ENCODE measurements around the gene CYSRT1. TPM values are rescaled to one million over a fixed set of nuclear protein-coding genes. Genes with fewer than 3 reads are reported as not detected.
"Not testable (repeated sequence)": the region's sequence is repeated elsewhere in the genome, so short reads cannot be mapped to it uniquely, and the experiment has no call there.

CYSRT1 gene
- total RNA-seq, 2 experiments from 2014 or later, result 1.7 to 2.9 TPM

- ChIA-PET CTCF (ENCODE audit: unreplicated experiment) (no interaction called here), POLR2A (interaction anchor here (1.5 kb wide), 1 partner anchor 11 kb away, joined by 7 read pairs; no protein-coding TSS in a partner anchor)
- Histone ChIP-seq H3K4me2 (ENCODE audit: low read length) (peak overlapping the region; percentile 99), H3K79me2 (ENCODE audit: insufficient read depth, low read depth, low read length) (peaks cover 34% of the 10 kb centered on the region), H2AFZ (ENCODE audit: low read length) (no peak overlapping the region), H4K20me1 (ENCODE audit: insufficient read depth, low read length) (peaks cover 14% of the 10 kb centered on the region), H3K4me1 (ENCODE audit: insufficient read depth, low read length, poor library complexity, severe bottlenecking) (peaks cover 51% of the 10 kb centered on the region), H3K36me3 (ENCODE audit: insufficient read depth, low read length) (peaks cover 28% of the 10 kb centered on the region), H3K9me2 (ENCODE audit: insufficient read depth, low read length) (no peaks in the 10 kb centered on the region), H3K27ac (ENCODE audit: low read depth, low read length, poor library complexity, severe bottlenecking) (peak overlapping the region; percentile 39), H3K9me3 (ENCODE audit: low read length) (no peaks in the 10 kb centered on the region), H3K4me3 (ENCODE audit: low read depth, low read length, poor library complexity, severe bottlenecking) (peak overlapping the region; percentile 98)
- TF ChIP-seq CTCF (conservative IDR thresholded peaks at IDR 0.05; ENCODE audit: low read length) (no peak), EZH2phosphoT487 (IDR thresholded peaks at IDR 0.05; ENCODE audit: borderline replicate concordance, low read depth, low read length) (no peak)
- no TSS peak for BruUV-seq (replicated peaks)
- DNase-seq (ENCODE audit: low spot score), result no peak
- intact Hi-C loops (cut with micrococcal nuclease; ENCODE audit: unreplicated experiment), result no loop called here
Observed at GRCh38 chr9:137242269-137243203, 17.6 kb downstream of the CYSRT1 start.

GRCh38 chr9:137243266-137243625 lies 18.3 kb downstream of the CYSRT1 start:
- POLR2A ChIA-PET, result interaction anchor here (1.5 kb wide), 1 partner anchor 11 kb away, joined by 7 read pairs; no protein-coding TSS in a partner anchor
- intact Hi-C loops (cut with micrococcal nuclease; ENCODE audit: unreplicated experiment); H2AFZ ChIP-seq (ENCODE audit: low read length); CTCF ChIA-PET (ENCODE audit: unreplicated experiment); DNase-seq (ENCODE audit: low spot score); H3K9me2 ChIP-seq (ENCODE audit: insufficient read depth, low read length); H3K9me3 ChIP-seq (ENCODE audit: low read length); H3K27ac ChIP-seq (ENCODE audit: low read depth, low read length, poor library complexity, severe bottlenecking); H3K4me3 ChIP-seq (ENCODE audit: low read depth, low read length, poor library complexity, severe bottlenecking): not testable (repeated sequence)
- peaks cover 45% of the 10 kb centered on the region for H3K4me1 ChIP-seq (ENCODE audit: insufficient read depth, low read length, poor library complexity, severe bottlenecking)
- peak overlapping the region; percentile 99 for H3K4me2 ChIP-seq (ENCODE audit: low read length)
- TSS peak; percentile 95 for BruUV-seq (replicated peaks)
- peaks cover 28% of the 10 kb centered on the region for H3K36me3 ChIP-seq (ENCODE audit: insufficient read depth, low read length)
- H3K79me2 ChIP-seq (ENCODE audit: insufficient read depth, low read depth, low read length), result peaks cover 33% of the 10 kb centered on the region
- H4K20me1 ChIP-seq (ENCODE audit: insufficient read depth, low read length), result peaks cover 14% of the 10 kb centered on the region

GRCh38 chr9:137243626-137244485 lies 18.9 kb downstream of the CYSRT1 start:
- H2AFZ ChIP-seq (ENCODE audit: low read length), result no peak overlapping the region
- CTCF ChIA-PET (ENCODE audit: unreplicated experiment), result no interaction called here
- H3K4me3 ChIP-seq (ENCODE audit: low read depth, low read length, poor library complexity, severe bottlenecking), result no peak overlapping the region
- intact Hi-C loops (cut with micrococcal nuclease; ENCODE audit: unreplicated experiment), result no loop called here
- no peaks in the 10 kb centered on the region for H3K9me2 ChIP-seq (ENCODE audit: insufficient read depth, low read length)
- peak overlapping the region; percentile 43 for H3K4me2 ChIP-seq (ENCODE audit: low read length)
- TF ChIP-seq EZH2phosphoT487 (IDR thresholded peaks at IDR 0.05; ENCODE audit: borderline replicate concordance, low read depth, low read length) (no peak), CTCF (conservative IDR thresholded peaks at IDR 0.05; ENCODE audit: low read length) (no peak)
- no peak for DNase-seq (ENCODE audit: low spot score)
- peaks cover 14% of the 10 kb centered on the region for H4K20me1 ChIP-seq (ENCODE audit: insufficient read depth, low read length)
- H3K9me3 ChIP-seq (ENCODE audit: low read length), result no peaks in the 10 kb centered on the region
- peaks cover 28% of the 10 kb centered on the region for H3K36me3 ChIP-seq (ENCODE audit: insufficient read depth, low read length)
- H3K79me2 ChIP-seq (ENCODE audit: insufficient read depth, low read depth, low read length), result peaks cover 27% of the 10 kb centered on the region
- H3K27ac ChIP-seq (ENCODE audit: low read depth, low read length, poor library complexity, severe bottlenecking), result no peak overlapping the region
- POLR2A ChIA-PET, result interaction anchor here (0.6 kb wide), 1 partner anchor 174 kb away, joined by 3 read pairs; the partner anchor contains the start of gene SAPCD2
- BruUV-seq (replicated peaks), result no TSS peak
- peaks cover 39% of the 10 kb centered on the region for H3K4me1 ChIP-seq (ENCODE audit: insufficient read depth, low read length, poor library complexity, severe bottlenecking)

All from OCI-LY7 (cell line).